A549 (cell line): ENCODE results near the gene MEG3.

Source experiments
- BHLHE40 ChIP-seq: IDR thresholded peaks from 2 replicates; pipeline ENCODE4 v1.6.1; 2012; ENCODE audit warnings: low read depth, low read length, inconsistent platforms
- EHF ChIP-seq: fragments of 250-450 bp; sonication (Bioruptor Pico); IDR thresholded peaks from 2 replicates; pipeline ENCODE4 v1.5.0; 2020; ENCODE audit warnings: mild to moderate bottlenecking
- FOSL2 ChIP-seq, 2 experiments: fragments of 450-650 bp in 1 of 2; fragments of >200 bp in 1 of 2; sonication (Bioruptor Twin) in 1 of 2; formaldehyde crosslinking; IDR thresholded peaks; 2 replicates each; pipeline versions ENCODE4 v1.5.0 to v1.6.1; 2016 to 2020; ENCODE audit warnings: mild to moderate bottlenecking in 1 of 2, moderate library complexity in 1 of 2
- PBX3 ChIP-seq: IDR thresholded peaks from 2 replicates; pipeline ENCODE4 v1.6.1; 2012
- POLR2A ChIP-seq: IDR thresholded peaks from 2 replicates; pipeline ENCODE4 v1.6.1; 2012; ENCODE audit warnings: mild to moderate bottlenecking, low read length
- POLR2AphosphoS2 ChIP-seq: conservative IDR thresholded peaks from 2 replicates; pipeline ENCODE4 v1.6.1; 2012; ENCODE audit warnings: low read length, improper control_type of control experiment, inconsistent platforms
- RAD21 ChIP-seq, 2 experiments: fragments of >200 bp in 1 of 2; sonication (Bioruptor Twin) in 1 of 2; formaldehyde crosslinking in 1 of 2; IDR thresholded peaks in 1 of 2; conservative IDR thresholded peaks in 1 of 2; 2 replicates in 1 of 2; 3 replicates in 1 of 2; pipeline ENCODE4 v1.6.1; 2012 to 2018; ENCODE audit warnings: inconsistent platforms in 1 of 2
- RNF2 ChIP-seq: fragments of 200-600 bp; sonication (generic); IDR thresholded peaks from 2 replicates; pipeline ENCODE4 v1.6.1; 2016; ENCODE audit warnings: low read depth, mild to moderate bottlenecking, antibody characterized with exemption, moderate library complexity, borderline replicate concordance
- SREBF2 ChIP-seq: fragments of 450-650 bp; IDR thresholded peaks from 2 replicates; pipeline ENCODE4 v1.6.1; 2014; ENCODE audit warnings: mild to moderate bottlenecking, moderate library complexity
- TF ChIP-seq, protein P1 (sequence below): IDR thresholded peaks from 2 replicates; pipeline ENCODE4 v1.6.1; 2012

DNA sequence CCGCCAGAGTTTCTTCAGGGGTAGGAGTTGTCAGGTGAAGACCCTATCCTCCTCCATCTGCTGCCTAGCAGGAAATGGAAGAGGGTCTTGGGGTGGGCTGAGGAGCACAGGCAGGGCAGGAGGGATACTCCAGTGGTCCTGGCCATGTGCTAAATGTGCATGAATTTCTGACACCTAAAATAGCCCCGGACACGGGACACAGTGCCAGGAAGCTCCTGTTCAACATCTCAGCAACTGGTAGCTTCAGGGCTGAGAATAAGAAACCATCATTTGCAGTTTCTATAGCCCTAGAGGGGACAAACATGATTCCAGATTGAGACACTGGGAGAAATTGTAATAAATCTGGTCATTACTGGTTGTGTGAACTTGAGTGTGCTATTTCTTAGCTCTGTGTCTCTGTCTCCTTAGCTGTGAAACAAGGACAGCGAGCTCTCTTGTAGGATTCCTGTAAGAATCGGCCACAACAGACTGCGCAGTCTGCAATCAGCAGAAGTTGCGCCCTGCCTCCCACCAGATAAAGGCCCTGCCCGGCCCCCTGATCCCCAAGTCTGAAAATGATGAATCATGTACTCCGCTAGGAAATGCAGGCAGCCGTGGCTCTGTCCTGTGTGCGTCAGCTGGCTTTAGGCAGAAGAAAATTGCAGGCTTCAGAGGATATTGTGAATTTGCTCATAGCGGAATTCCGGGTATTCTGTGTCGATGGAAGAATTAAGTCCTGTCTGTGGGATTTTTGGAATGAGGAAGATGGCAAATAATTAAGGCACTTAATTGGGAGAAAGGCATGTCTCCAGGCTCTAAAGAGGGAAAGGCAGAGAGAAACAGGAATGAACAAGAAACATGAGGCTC is 35.2 kb upstream of the MEG3 start:
- no peak for TF ChIP-seq PBX3
- no peak for TF ChIP-seq POLR2A
- TF ChIP-seq RNF2, result no peak
- TF ChIP-seq, protein P1, sequence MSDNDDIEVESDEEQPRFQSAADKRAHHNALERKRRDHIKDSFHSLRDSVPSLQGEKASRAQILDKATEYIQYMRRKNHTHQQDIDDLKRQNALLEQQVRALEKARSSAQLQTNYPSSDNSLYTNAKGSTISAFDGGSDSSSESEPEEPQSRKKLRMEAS, result no peak
- no peak for TF ChIP-seq RAD21 (conservative IDR thresholded peaks at IDR 0.05 in 1 of 2, IDR thresholded peaks at IDR 0.05 in 1 of 2)
- TF ChIP-seq BHLHE40, result no peak
- no peak for TF ChIP-seq SREBF2
- no peak for TF ChIP-seq EHF (CRISPR knock-in tag)
- TF ChIP-seq FOSL2 (IDR thresholded peaks at IDR 0.05), result no peak
- TF ChIP-seq FOSL2 (CRISPR knock-in tag; IDR thresholded peaks at IDR 0.05), result no peak
- no peak for TF ChIP-seq POLR2AphosphoS2
